MCF 10A (cell line): ENCODE data around the gene GGTLC1. TPM values are rescaled to one million over a fixed set of nuclear protein-coding genes. Genes with fewer than 3 reads are reported as not detected.
"Not testable (repeated sequence)": the region's sequence is repeated elsewhere in the genome, so short reads cannot be mapped to it uniquely, and the experiment has no call there.

Experiments used
- BruUV-seq: library from RNA; stranded (reverse); fragments of 400-500 nt; replicated peaks from 2 replicates; lab custom pipeline; 2021; lab: Mats Ljungman, UMichigan
- CTCF ChIA-PET: fragments of 300-600 bp; sonication (Branson Sonifier 250); formaldehyde crosslinking; extraction: SDS; loops from one replicate; lab custom pipeline; 2021; ENCODE audit warnings: antibody characterized with exemption, inconsistent platforms; lab: Yijun Ruan, JAX
- POLR2A ChIA-PET: fragments of 300-600, 350-650 bp; sonication (Branson Sonifier 250); formaldehyde crosslinking; extraction: SDS; loops from one replicate; lab custom pipeline; 2020; ENCODE audit warnings: antibody characterized with exemption, inconsistent platforms; lab: Yijun Ruan, JAX
- DNase-seq: peaks from one replicate; pipeline ENCODE4 v3.0.0-alpha.2; 2018; ENCODE audit not compliant: unreplicated experiment
- H3K27ac Mint-ChIP-seq: one replicate; pipeline ENCODE4 v1.8.0; 2022; ENCODE audit warnings: mild to moderate bottlenecking, low read depth, mixed read lengths; ENCODE audit not compliant: unreplicated experiment
- H3K27me3 Mint-ChIP-seq: one replicate; pipeline ENCODE4 v1.8.0; 2022; ENCODE audit warnings: mixed read lengths; ENCODE audit not compliant: insufficient read depth, unreplicated experiment
- H3K36me3 Mint-ChIP-seq: one replicate; pipeline ENCODE4 v1.8.0; 2022; ENCODE audit warnings: mild to moderate bottlenecking, moderate library complexity, mixed read lengths; ENCODE audit not compliant: insufficient read depth, unreplicated experiment
- H3K4me1 Mint-ChIP-seq: one replicate; pipeline ENCODE4 v1.8.0; 2022; ENCODE audit warnings: mixed read lengths; ENCODE audit not compliant: insufficient read depth, unreplicated experiment
- H3K4me3 Mint-ChIP-seq: one replicate; pipeline ENCODE4 v1.8.0; 2022; ENCODE audit warnings: mild to moderate bottlenecking, moderate library complexity, mixed read lengths; ENCODE audit not compliant: unreplicated experiment
- H3K9me3 Mint-ChIP-seq: one replicate; pipeline ENCODE4 v1.8.0; 2022; ENCODE audit warnings: mixed read lengths; ENCODE audit not compliant: unreplicated experiment
- CTCF ChIP-seq: fragments of 200-600 bp; IDR thresholded peaks from one replicate; pipeline ENCODE4 v1.8.0; 2022; ENCODE audit warnings: antibody characterized with exemption, mild to moderate bottlenecking; ENCODE audit not compliant: unreplicated experiment
- intact Hi-C: fragments of 100-400 bp; cut with micrococcal nuclease; formaldehyde crosslinking; loops from 2 replicates; pipeline ENCODE4 v1.14.1; 2022
- total RNA-seq: library from RNA; stranded (reverse); gene quantifications from 2 replicates; pipeline ENCODE4 v1.2.3, GENCODE V29; 2022

The GGTLC1 gene
- total RNA-seq, 1 experiment from 2014 or later = not detected

- peak; percentile 43 for DNase-seq
- CTCF ChIA-PET = interaction anchor here (0.6 to 4.0 kb wide), 28 partner anchors 9 to 1357 kb away, joined by 3 to 49 read pairs (median 4); no protein-coding TSS in a partner anchor
- no peaks in the 10 kb centered on the region for H3K36me3 Mint-ChIP-seq
- TF ChIP-seq CTCF = peak; percentile 65
- no peaks in the 10 kb centered on the region for H3K27me3 Mint-ChIP-seq
- POLR2A ChIA-PET = no interaction called here
- intact Hi-C loops = loop anchor here (1.0 to 5.0 kb wide), 3 partner anchors 328 to 921 kb away; no protein-coding TSS in a partner anchor
- H3K27ac Mint-ChIP-seq = no peak overlapping the region
- no peak overlapping the region for H3K4me3 Mint-ChIP-seq
- no TSS peak for BruUV-seq
- no peaks in the 10 kb centered on the region for H3K4me1 Mint-ChIP-seq
- H3K9me3 Mint-ChIP-seq = no peaks in the 10 kb centered on the region
Measured at GRCh38 chr20:23995905-23996666, 7.5 kb upstream of the GGTLC1 start.

GRCh38 chr20:23995291-23995690 lies 6.7 kb upstream of the GGTLC1 start:
- CTCF ChIA-PET, H3K27ac Mint-ChIP-seq, DNase-seq, H3K4me3 Mint-ChIP-seq, H3K36me3 Mint-ChIP-seq, POLR2A ChIA-PET, H3K4me1 Mint-ChIP-seq, H3K9me3 Mint-ChIP-seq, H3K27me3 Mint-ChIP-seq, BruUV-seq: not testable (repeated sequence)
- intact Hi-C loops = loop anchor here (5.0 kb wide), 2 partner anchors 553 to 922 kb away; no protein-coding TSS in a partner anchor

GRCh38 chr20:23994001-23994633 lies 5.5 kb upstream of the GGTLC1 start:
- H3K27me3 Mint-ChIP-seq, H3K4me1 Mint-ChIP-seq, H3K9me3 Mint-ChIP-seq, DNase-seq, H3K27ac Mint-ChIP-seq, H3K4me3 Mint-ChIP-seq, intact Hi-C loops, BruUV-seq, POLR2A ChIA-PET, H3K36me3 Mint-ChIP-seq: not testable (repeated sequence)
- CTCF ChIA-PET = interaction anchor here (0.8 to 2.0 kb wide), 3 partner anchors 326 to 554 kb away, joined by 3 to 5 read pairs (median 4); no protein-coding TSS in a partner anchor

- DNase-seq, H3K4me3 Mint-ChIP-seq, H3K4me1 Mint-ChIP-seq, H3K36me3 Mint-ChIP-seq, intact Hi-C loops, H3K9me3 Mint-ChIP-seq, H3K27me3 Mint-ChIP-seq, H3K27ac Mint-ChIP-seq, POLR2A ChIA-PET, BruUV-seq: not testable (repeated sequence)
- CTCF ChIA-PET = interaction anchor here (0.8 to 2.0 kb wide), 3 partner anchors 325 to 553 kb away, joined by 3 to 5 read pairs (median 4); no protein-coding TSS in a partner anchor
Measured at GRCh38 chr20:23993440-23993839, 4.9 kb upstream of the GGTLC1 start.

- POLR2A ChIA-PET, H3K27ac Mint-ChIP-seq, H3K27me3 Mint-ChIP-seq, DNase-seq, intact Hi-C loops, H3K4me3 Mint-ChIP-seq, H3K36me3 Mint-ChIP-seq, BruUV-seq, H3K4me1 Mint-ChIP-seq, H3K9me3 Mint-ChIP-seq: not testable (repeated sequence)
- CTCF ChIA-PET = interaction anchor here (0.7 kb wide), 1 partner anchor 59 kb away, joined by 3 read pairs; no protein-coding TSS in a partner anchor
Measured at GRCh38 chr20:23990296-23990695, 1.7 kb upstream of the GGTLC1 start.

- DNase-seq, CTCF ChIA-PET, POLR2A ChIA-PET, H3K4me3 Mint-ChIP-seq, intact Hi-C loops, H3K27me3 Mint-ChIP-seq, H3K4me1 Mint-ChIP-seq, H3K27ac Mint-ChIP-seq, H3K36me3 Mint-ChIP-seq, BruUV-seq, H3K9me3 Mint-ChIP-seq: not testable (repeated sequence)
Measured at GRCh38 chr20:23988966-23989365, 387 bp upstream of the GGTLC1 start.

- H3K9me3 Mint-ChIP-seq, H3K27me3 Mint-ChIP-seq, intact Hi-C loops, CTCF ChIA-PET, DNase-seq, H3K36me3 Mint-ChIP-seq, H3K27ac Mint-ChIP-seq, H3K4me3 Mint-ChIP-seq, POLR2A ChIA-PET, BruUV-seq, H3K4me1 Mint-ChIP-seq: not testable (repeated sequence)
Measured at GRCh38 chr20:23986716-23987115, 1.9 kb downstream of the GGTLC1 start.

GRCh38 chr20:23986310-23986709 lies 2.3 kb downstream of the GGTLC1 start:
- H3K4me1 Mint-ChIP-seq, intact Hi-C loops, POLR2A ChIA-PET, H3K36me3 Mint-ChIP-seq, H3K4me3 Mint-ChIP-seq, H3K27ac Mint-ChIP-seq, H3K9me3 Mint-ChIP-seq, H3K27me3 Mint-ChIP-seq, DNase-seq, BruUV-seq: not testable (repeated sequence)
- CTCF ChIA-PET = interaction anchor here (0.6 kb wide), 1 partner anchor 384 kb away, joined by 4 read pairs; no protein-coding TSS in a partner anchor
